Endothelial cell of umbilical vein (primary cell): Measurements from ENCODE around the gene RPL35A. TPM values are rescaled to one million over a fixed set of nuclear protein-coding genes. Genes with fewer than 3 reads are reported as not detected.

Source experiments
- Bru-seq: library from RNA; stranded (reverse); fragments of 400-500 nt; gene quantifications from one replicate; lab custom pipeline; 2021; lab: Mats Ljungman, UMichigan
- BruChase-seq, 2 experiments: library from RNA; stranded (reverse); fragments of 400-500 nt; gene quantifications; one replicate each; lab custom pipeline; 2021; lab: Mats Ljungman, UMichigan
- BruUV-seq: library from RNA; stranded (reverse); fragments of 400-500 nt; replicated peaks from 2 replicates; lab custom pipeline; 2021; lab: Mats Ljungman, UMichigan
- CTCF ChIA-PET: fragments of 300-600, 350-600 bp; sonication (Branson Sonifier 250); formaldehyde crosslinking; loops from one replicate; lab custom pipeline; 2021; ENCODE audit warnings: antibody characterized with exemption, inconsistent platforms; lab: Charles Lee
- POLR2A ChIA-PET: fragments of 300-600, 350-600 bp; sonication (Branson Sonifier 250); formaldehyde crosslinking; loops from one replicate; lab custom pipeline; 2021; ENCODE audit warnings: antibody characterized with exemption, inconsistent platforms; lab: Charles Lee
- DNase-seq: peaks from one replicate; pipeline ENCODE4 v3.0.0-alpha.2; 2011; ENCODE audit warnings: low read depth, low spot score
- FAIRE-seq: peaks from 2 replicates; lab custom pipeline; 2011; peaks lifted over from hg19 to GRCh38; lab: Jason Lieb, UNC
- H2AFZ ChIP-seq: 2 replicates; pipeline ENCODE4 v1.6.0; 2012; ENCODE audit warnings: low read depth, low read length, control low read depth, inconsistent platforms
- H3K27ac ChIP-seq: 2 replicates; pipeline ENCODE4 v1.5.1; 2011; ENCODE audit warnings: low read depth, mild to moderate bottlenecking, control low read depth, low read length, moderate library complexity; ENCODE audit not compliant: insufficient read depth
- H3K27me3 ChIP-seq, 2 experiments: 2 replicates each; pipeline versions ENCODE4 v1.6.0 to v1.6.1; 2011; ENCODE audit warnings: low read length in 2 of 2, mixed read lengths in 1 of 2; ENCODE audit not compliant: control insufficient read depth in 2 of 2, insufficient read depth in 2 of 2
- H3K36me3 ChIP-seq, 2 experiments: 2 replicates in 1 of 2; 3 replicates in 1 of 2; pipeline ENCODE4 v1.5.1; 2011; ENCODE audit warnings: low read length in 2 of 2, mild to moderate bottlenecking in 1 of 2, moderate library complexity in 1 of 2; ENCODE audit not compliant: control insufficient read depth in 2 of 2, insufficient read depth in 2 of 2; ENCODE audit errors: extremely low read depth in 1 of 2
- H3K4me1 ChIP-seq: 3 replicates; pipeline ENCODE4 v1.5.1; 2011; ENCODE audit warnings: mild to moderate bottlenecking, low read length; ENCODE audit not compliant: control insufficient read depth, insufficient read depth; ENCODE audit errors: extremely low read depth
- H3K4me2 ChIP-seq: 2 replicates; pipeline ENCODE4 v1.6.1; 2011; ENCODE audit warnings: low read length, control low read depth, mixed read lengths; ENCODE audit not compliant: insufficient read depth
- H3K4me3 ChIP-seq, 3 experiments: fragments of 200-600 bp in 1 of 3; sonication (generic), shearing (Covaris generic) in 1 of 3; replicated peaks in 1 of 3; 2 replicates each; pipeline ENCODE4 v1.5.1; 2011 to 2016; ENCODE audit warnings: control low read depth in 3 of 3, low read length in 3 of 3, mild to moderate bottlenecking in 2 of 3, inconsistent platforms in 1 of 3, low read depth in 1 of 3, moderate library complexity in 1 of 3; ENCODE audit not compliant: insufficient read depth in 1 of 3
- H3K79me2 ChIP-seq: 2 replicates; pipeline ENCODE4 v1.6.0; 2012; ENCODE audit warnings: low read length, inconsistent platforms; ENCODE audit not compliant: control insufficient read depth, insufficient read depth
- H3K9ac ChIP-seq: replicated peaks from 2 replicates; pipeline ENCODE3; 2011; ENCODE audit warnings: low read length, control low read depth; ENCODE audit not compliant: insufficient read depth; ENCODE audit errors: extremely low read depth
- H3K9me1 ChIP-seq: replicated peaks from 3 replicates; pipeline ENCODE4 v1.6.0; 2011; ENCODE audit warnings: mild to moderate bottlenecking, low read length; ENCODE audit not compliant: control insufficient read depth, insufficient read depth; ENCODE audit errors: extremely low read depth
- H3K9me3 ChIP-seq: replicated peaks from 2 replicates; pipeline ENCODE4 v1.5.1; 2012; ENCODE audit warnings: low read length, inconsistent platforms; ENCODE audit not compliant: control insufficient read depth, insufficient read depth
- H4K20me1 ChIP-seq: replicated peaks from 2 replicates; pipeline ENCODE3; 2011; ENCODE audit warnings: mild to moderate bottlenecking, low read length; ENCODE audit not compliant: control insufficient read depth, insufficient read depth; ENCODE audit errors: extremely low read depth
- EZH2 ChIP-seq: IDR thresholded peaks from 2 replicates; pipeline ENCODE4 v1.6.1; 2012; ENCODE audit warnings: borderline replicate concordance, low read depth, mild to moderate bottlenecking, moderate library complexity, low read length, inconsistent platforms; ENCODE audit not compliant: severe bottlenecking
- MAX ChIP-seq: IDR thresholded peaks from 2 replicates; pipeline ENCODE4 v1.6.1; 2011; ENCODE audit not compliant: insufficient read depth, insufficient read length
- MYC ChIP-seq: IDR thresholded peaks from one replicate; pipeline ENCODE4 v1.6.1; 2011; ENCODE audit warnings: mild to moderate bottlenecking, low read depth, low read length
- POLR2A ChIP-seq: IDR thresholded peaks from 2 replicates; pipeline ENCODE4 v1.6.1; 2012; ENCODE audit warnings: low read depth, mild to moderate bottlenecking, control low read depth, low read length
- POLR2AphosphoS5 ChIP-seq: IDR thresholded peaks from 2 replicates; pipeline ENCODE4 v1.6.1; 2012; ENCODE audit warnings: low read depth, mild to moderate bottlenecking, control low read depth, low read length, moderate library complexity; ENCODE audit not compliant: insufficient read depth
- dilution Hi-C: fragments of 300-500 bp; cut with MboI; formaldehyde crosslinking; loops from one replicate; pipeline ENCODE4 v1.15.0; 2019; ENCODE audit warnings: low sequenced_read_pairs; ENCODE audit not compliant: extremely low pct_ligation_motif_present
- intact Hi-C: fragments of 100-400 bp; cut with micrococcal nuclease; formaldehyde crosslinking; loops from one replicate; pipeline ENCODE4 v1.10.0; 2022
- long read RNA-seq: library from polyadenylated mRNA; stranded (forward); transcript quantifications from one replicate; pipeline ENCODE4 v2.0.0, GENCODE V29; 2021
- polyA minus RNA-seq, 3 experiments: library from RNA; depleted of rRNA, polyadenylated mRNA; stranded (reverse); fragments of >200 nt; gene quantifications; 1 replicate in 1 of 3; 2 replicates in 2 of 3; pipeline ENCODE4 v1.2.3, GENCODE V29; 2011
- polyA plus RNA-seq, 4 experiments: library from polyadenylated mRNA; depleted of rRNA in 3 of 4; stranded (reverse) in 3 of 4; unstranded in 1 of 4; fragments of >200 nt; gene quantifications; 2 replicates each; pipeline versions ENCODE4 v1.2.1 to v1.2.3, GENCODE V29; 2011 to 2012; ENCODE audit warnings: missing spikeins in 1 of 4
- total RNA-seq: library from RNA; stranded (reverse); gene quantifications from 2 replicates; pipeline ENCODE4 v1.2.3, GENCODE V29; 2021

Gene RPL35A
- total RNA-seq (1,094 and 1,153 TPM in 2 replicates), polyA plus RNA-seq (359 and 566 TPM in 2 replicates), polyA minus RNA-seq (93.4 and 110 TPM in 2 replicates), Bru-seq, nascent RNA (percentile 99 among the genes with signal in this experiment), BruChase-seq, experiment 1, labeled RNA remaining after a 6-hour chase (percentile 99 among the genes with signal in this experiment), BruChase-seq, experiment 2, labeled RNA remaining after a 2-hour chase (percentile 97 among the genes with signal in this experiment)
- 938 and 1,035 TPM in 2 replicates for polyA plus RNA-seq (2011; cell fraction: cytosol; rRNA removed)
- polyA plus RNA-seq (2011; cell fraction: nucleus; rRNA removed): 333 and 371 TPM in 2 replicates
- polyA plus RNA-seq (2012): 2,287 and 2,329 TPM in 2 replicates
- polyA minus RNA-seq (2011; cell fraction: cytosol; rRNA and poly(A)+ RNA removed): 275 TPM
- polyA minus RNA-seq (2011; cell fraction: nucleus; rRNA and poly(A)+ RNA removed): 54.9 and 75.5 TPM in 2 replicates
- long read RNA-seq, transcript RPL35A-205 (5 exons, 553 nt): minor isoform, 316 of 2,293 reads
- long read RNA-seq, transcript RPL35A-206 (5 exons, 1,444 nt): major isoform, 1,588 of 2,293 reads
- long read RNA-seq, transcript RPL35A-207 (2 exons, 687 nt): minor isoform, 201 of 2,293 reads
- long read RNA-seq, partial matches to known transcripts: 145 of 2,293 reads
- long read RNA-seq, other reads (novel, unspliced or antisense): 39 of 2,293 reads

GRCh38 chr3:197949778-197950676 is at the start of gene RPL35A:
Gene RPL35A, plus strand, starts transcription at chr3:197950190. Its CDS starts 778 bp downstream, at chr3:197950968.
- peak; percentile 98 for DNase-seq
- peaks cover 2% of the 10 kb centered on the region for H4K20me1 ChIP-seq
- no peaks in the 10 kb centered on the region for H3K9me1 ChIP-seq
- BruUV-seq: TSS peak; percentile 64
- ChIA-PET POLR2A (no interaction called here), CTCF (interaction anchor here (1.0 kb wide), 1 partner anchor 44 kb away, joined by 3 read pairs; no protein-coding TSS in a partner anchor)
- H2AFZ ChIP-seq: peak within 1 kb of the TSS; percentile 71
- TF ChIP-seq MAX: peak; percentile 25
- no peak for TF ChIP-seq EZH2
- peak; percentile 32 for TF ChIP-seq MYC
- peak; percentile 99 for TF ChIP-seq POLR2A
- peak; percentile 94 for TF ChIP-seq POLR2AphosphoS5
- peak within 1 kb of the TSS; percentile 91 for H3K4me2 ChIP-seq
- H3K27me3 ChIP-seq: no peaks in the 10 kb centered on the region
- FAIRE-seq: peak; percentile 99
- dilution Hi-C loops (no loop called here), intact Hi-C loops (loop anchor here (1.0 kb wide), 1 partner anchor 10 kb away; the partner anchor contains the start of gene LMLN)
- peak within 1 kb of the TSS; percentile 85 for H3K27ac ChIP-seq
- peaks cover 12 to 18% of the 10 kb centered on the region in 2 experiments for H3K36me3 ChIP-seq
- peaks cover 46% of the 10 kb centered on the region for H3K79me2 ChIP-seq
- peak within 1 kb of the TSS; percentile 96 for H3K9ac ChIP-seq
- peak within 1 kb of the TSS; percentile 61 to 82 (median 82) for H3K4me3 ChIP-seq
- no peaks in the 10 kb centered on the region for H3K9me3 ChIP-seq
- H3K4me1 ChIP-seq: peaks cover 23% of the 10 kb centered on the region
